GM19463 (cell line): ENCODE data around the gene C4BPB.

ENCODE experiments used
- ATAC-seq: cut with Tn5 transposase; IDR thresholded peaks from one replicate; pipeline ENCODE4 v1.9.1; 2021; ENCODE audit warnings: mild to moderate bottlenecking, moderate library complexity; ENCODE audit not compliant: unreplicated experiment

The C4BPB gene

GRCh38 chr1:207059881-207060280 lies 28.8 kb upstream of the C4BPB start:
- ATAC-seq, result no peak

- no peak for ATAC-seq
Observed at GRCh38 chr1:207060596-207060995, 28.1 kb upstream of the C4BPB start.

DNA sequence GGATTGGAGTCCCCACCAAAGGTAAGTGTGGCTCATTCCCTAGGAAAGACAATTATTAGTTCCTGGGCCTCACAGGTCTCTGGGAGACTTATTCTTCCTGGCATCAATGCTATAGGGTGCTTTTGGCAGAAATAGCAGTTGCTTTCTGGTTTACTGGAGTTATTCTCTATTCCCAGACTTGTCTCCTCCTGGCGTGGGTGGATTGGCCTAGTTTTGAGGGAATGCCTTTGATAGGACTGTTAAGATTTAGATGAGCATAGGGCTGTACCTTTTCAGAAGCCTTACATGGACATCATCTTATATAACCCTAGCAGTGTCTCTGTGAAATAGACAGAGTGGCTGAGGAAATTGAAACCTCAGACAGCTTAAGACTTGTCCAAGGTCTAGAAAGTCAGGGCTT lies 26.6 kb upstream of the C4BPB start:
- no peak for ATAC-seq

DNA sequence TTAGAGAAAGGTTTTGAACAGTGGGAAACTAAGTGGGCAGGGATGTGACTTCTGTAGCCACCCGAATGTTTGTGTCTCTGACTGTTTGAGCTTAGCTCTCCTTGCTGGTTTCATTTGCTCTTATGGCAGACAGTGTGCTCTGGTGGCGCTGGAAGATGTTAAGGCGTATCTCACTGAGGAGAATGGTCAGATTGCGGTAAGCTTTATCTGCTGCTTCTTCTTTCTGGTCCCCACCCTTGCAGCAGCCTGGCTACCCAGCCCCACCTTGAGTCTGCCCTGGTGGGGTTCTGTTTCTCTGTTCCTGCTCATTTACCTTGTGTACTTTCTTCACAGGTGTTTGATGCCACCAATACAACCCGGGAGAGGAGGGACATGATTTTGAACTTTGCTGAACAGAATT lies 25.6 kb upstream of the C4BPB start:
- ATAC-seq, result no peak

- no peak for ATAC-seq
Observed at GRCh38 chr1:207064561-207064960, 24.1 kb upstream of the C4BPB start.

DNA sequence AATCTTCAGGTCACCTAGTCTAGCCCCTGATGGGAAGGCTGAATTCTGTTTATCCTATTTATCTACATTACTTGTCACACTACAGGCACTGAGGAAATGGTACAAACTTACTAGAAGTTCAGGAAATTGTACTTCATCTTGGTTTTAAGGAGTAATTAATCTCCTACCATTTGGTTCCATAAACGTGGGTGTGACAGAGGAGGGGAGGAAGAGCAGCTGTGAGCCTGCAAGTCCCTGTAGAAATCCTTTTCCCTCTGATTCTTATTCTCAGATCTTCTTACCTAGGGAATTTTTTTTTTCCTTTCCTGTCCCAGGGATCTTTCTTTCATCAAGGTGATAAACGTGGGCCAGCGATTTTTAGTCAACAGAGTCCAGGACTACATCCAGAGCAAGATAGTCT lies 21.5 kb upstream of the C4BPB start:
- no peak for ATAC-seq

DNA sequence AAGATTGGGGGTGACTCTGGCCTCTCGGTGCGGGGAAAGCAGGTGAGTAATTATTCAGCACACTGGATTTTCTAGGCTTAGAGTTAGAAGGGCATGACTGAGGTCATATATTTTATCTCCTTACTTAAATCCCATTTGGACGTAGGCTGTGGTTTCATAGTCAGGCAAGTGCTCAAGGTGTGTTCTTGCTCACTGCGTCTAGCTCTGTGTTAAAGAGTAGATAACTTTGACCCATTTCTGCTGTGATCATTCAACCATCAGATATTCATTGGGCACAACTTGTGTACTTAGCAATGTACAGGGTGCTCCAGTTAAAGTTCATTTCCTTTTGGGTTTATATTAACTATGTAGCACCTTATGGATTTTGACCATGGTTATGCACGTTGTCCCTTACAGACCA lies 21.0 kb upstream of the C4BPB start:
- no peak for ATAC-seq

DNA sequence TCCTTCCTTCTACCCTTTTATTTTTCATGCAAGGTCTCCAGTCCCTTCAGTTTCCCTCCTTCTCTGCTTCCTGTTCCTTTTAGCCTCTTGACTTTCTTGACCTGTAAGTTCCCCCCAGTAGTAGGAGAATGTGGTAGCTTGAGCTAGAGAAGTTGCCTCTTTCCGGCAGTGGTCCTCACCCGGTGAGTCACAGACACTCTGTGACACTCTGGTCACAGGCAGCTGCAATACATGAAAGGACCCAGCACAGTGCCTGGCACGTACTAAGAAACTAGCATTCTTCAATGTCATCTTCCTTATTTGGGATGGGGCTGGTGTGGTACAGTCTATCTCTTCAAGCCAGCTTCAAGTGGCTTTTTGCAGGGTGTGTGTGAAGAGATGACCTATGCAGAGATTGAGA lies 19.6 kb upstream of the C4BPB start:
- no peak for ATAC-seq

DNA sequence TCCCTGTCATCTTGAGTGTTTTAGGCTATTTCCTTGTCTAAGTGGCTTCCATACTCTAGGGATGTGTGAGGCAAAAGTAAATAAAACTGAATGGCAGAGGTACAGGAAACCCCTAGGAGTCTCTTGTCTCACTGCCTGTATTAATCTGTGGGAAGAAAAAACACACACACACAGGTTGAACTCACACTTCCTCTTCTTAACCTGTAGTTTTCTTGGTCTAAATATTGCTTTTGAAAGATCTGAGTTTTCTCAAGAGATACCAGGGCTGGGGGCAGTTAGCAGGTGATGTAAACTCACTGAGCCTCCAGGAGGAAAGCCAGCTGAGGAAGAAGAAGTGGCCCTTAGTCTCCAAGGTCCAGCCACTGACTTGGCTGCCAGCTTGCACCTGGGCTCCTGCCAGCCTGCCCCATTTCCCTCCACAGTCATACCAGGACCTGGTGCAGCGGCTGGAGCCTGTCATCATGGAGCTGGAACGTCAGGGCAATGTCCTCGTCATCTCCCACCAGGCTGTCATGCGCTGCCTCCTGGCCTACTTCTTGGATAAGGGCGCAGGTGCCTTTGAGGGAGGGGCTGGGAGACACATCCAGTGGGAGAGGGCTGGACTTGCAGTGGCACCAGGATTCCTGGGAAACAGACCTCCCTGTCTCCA lies 18.7 kb upstream of the C4BPB start:
- ATAC-seq, result no peak

GRCh38 chr1:207070811-207071210 lies 17.8 kb upstream of the C4BPB start:
- no peak for ATAC-seq

- ATAC-seq, result no peak
Observed at GRCh38 chr1:207071426-207071825, 17.2 kb upstream of the C4BPB start.

DNA sequence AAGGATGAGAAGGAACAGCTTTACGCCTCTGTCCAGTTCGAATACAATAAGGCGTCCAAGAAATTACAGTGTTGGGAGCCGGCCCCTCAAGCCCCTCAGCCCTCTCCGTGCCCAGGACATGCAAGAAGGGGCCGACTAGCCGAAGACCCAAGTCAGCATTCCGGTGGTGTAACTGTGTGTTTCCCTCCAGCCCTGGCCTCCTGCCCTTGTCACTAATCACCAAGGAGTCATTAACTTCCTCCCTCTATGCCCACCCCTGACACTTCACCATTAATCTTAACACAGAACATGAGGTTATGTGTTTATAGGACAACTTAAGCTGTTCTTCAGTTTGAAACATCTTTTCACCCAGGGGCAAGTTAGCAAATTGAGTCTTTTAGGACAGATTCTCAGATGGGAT lies 16.4 kb upstream of the C4BPB start:
- ATAC-seq, result no peak

DNA sequence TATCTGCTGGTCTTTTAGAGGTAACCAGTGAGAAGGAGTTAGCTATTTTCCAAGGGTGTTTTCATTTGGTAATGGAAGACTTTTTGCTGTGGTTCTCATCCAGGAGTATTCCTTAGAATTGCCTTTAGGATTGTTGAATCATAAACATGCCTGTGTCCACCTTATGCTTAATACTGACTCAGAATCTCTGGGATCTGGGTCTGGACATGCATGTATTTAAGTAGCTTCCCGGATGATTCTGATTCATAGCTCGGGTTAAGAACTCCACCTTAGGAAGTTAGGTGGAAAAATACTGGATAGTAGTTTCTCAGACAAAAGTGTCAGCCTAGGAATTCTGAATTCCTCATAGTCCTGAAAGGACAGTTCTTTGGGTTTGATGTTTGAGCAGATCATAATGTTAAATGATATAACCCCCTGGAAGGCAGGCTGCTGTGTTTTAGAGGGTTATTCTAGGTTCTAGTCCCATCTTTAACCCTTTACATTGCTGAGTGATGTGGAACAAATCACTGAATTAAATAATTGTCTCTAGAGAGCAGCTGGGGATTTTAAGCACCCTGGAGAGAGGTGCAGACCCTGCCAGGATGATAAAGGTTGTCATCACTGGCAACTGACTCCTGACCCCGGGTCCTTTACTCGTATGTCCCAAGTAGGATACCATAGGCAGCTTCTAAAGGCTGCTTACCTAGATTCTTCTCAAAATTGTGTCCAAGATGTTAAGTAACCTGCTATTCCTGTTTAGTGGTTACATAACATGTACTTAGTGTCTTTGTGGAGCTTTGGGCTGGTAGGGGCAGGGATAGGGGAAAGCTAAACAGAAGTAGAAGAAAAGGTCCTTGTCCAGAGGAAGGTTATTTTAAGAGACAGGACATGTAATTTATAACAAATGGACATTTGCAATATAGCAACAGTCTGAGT lies 14.5 kb upstream of the C4BPB start:
- ATAC-seq, result no peak

GRCh38 chr1:207076181-207076955 lies 12.3 kb upstream of the C4BPB start:
- ATAC-seq, result no peak

- no peak for ATAC-seq
Observed at GRCh38 chr1:207077012-207077411, 11.6 kb upstream of the C4BPB start.

- peak; percentile 58 for ATAC-seq
Observed at GRCh38 chr1:207077470-207078377, 10.9 kb upstream of the C4BPB start.

DNA sequence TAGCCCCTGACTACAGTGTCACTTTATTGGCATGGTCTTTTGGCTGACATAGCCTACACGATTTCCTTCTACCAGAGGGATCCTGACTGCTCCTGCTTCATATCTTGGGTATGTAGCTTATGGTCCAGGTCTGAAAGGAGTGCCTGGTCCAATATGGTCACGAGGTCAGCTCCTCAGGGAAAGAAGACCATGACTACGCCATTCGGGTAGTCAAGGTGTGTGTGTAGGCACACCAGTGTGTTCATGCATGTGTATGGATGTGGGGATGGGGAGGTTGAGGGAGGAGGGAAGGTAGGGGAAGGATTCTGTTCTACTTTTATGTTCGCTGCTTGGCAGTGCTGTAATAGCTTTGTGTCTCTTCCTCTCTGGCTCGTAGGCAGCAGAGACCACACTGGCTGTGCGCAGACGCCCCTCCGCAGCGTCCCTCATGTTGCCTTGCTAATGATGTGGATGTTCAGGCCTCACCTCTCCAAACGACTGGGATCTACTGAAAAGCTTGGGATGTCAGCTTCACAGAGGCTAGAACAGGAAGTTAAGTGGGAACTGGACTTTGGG lies 10.0 kb upstream of the C4BPB start:
- ATAC-seq, result no peak

DNA sequence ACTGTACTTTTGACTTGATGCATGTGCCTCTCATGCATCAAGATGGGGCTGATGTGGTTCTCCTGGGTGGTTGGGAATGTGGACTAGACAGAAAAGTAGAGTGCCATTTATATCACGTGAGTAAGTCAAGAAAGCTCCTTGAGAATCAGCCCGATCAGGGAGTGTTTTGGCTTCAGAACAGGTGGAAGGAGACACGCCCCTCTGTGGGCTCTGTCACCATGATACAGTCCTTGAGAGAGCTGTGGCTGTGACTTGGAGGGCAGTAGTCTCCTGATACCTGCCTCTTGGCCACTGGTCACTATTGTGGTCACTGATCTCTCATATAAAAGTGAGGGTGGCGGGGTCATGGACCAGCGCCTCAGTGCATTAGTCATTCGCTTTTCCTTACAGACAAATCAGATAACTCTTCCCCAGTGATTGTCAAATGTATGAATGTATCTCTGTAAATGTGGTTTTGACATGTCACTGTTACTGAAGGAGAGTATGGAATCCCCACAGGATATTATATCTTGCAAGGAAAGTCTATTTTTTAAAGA lies 8.9 kb upstream of the C4BPB start:
- ATAC-seq, result no peak

DNA sequence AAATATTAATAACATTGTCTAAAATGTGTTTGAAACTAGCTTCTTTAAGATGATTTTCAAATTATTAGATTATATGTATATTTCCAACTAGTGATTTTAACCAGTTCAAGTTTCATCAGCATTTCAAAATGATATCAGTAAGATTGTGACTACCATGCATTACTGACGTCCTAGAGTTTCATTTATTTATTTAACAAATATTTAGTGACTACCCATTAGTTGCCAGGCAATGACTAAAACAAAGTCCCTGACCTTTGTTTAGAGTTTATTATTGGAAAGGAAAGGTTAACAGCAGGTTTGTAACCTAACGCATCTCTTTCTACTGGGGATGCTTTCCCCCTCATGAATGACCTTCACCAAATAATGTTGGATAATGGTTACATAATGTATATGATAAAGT lies 7.6 kb upstream of the C4BPB start:
- ATAC-seq, result no peak

DNA sequence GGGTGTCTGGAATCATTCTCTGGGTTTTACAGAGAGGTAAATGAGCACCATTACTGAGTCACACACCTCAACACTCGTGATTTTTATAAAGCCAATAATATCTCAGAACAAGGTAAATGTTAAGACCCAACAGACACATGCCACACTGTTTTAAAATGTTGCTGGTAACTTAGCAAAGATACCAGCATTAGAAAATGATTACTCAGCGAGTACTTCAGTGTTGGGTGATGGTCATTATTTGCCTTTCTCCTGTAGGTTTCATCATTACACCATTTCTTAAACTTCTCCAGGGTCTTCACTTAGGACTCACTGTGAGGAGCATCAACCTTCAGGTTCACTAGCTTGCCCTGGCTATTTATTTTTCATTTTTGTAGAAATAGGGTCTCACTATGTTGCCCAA lies 6.9 kb upstream of the C4BPB start:
- ATAC-seq, result no peak
